ENCODE measurements around the gene SLC16A14. TPM values are rescaled to one million over a fixed set of nuclear protein-coding genes. Genes with fewer than 3 reads are reported as not detected.

SLC16A14 gene
- total RNA-seq, 1 donor from 2014 or later: 8.2 TPM

DNA sequence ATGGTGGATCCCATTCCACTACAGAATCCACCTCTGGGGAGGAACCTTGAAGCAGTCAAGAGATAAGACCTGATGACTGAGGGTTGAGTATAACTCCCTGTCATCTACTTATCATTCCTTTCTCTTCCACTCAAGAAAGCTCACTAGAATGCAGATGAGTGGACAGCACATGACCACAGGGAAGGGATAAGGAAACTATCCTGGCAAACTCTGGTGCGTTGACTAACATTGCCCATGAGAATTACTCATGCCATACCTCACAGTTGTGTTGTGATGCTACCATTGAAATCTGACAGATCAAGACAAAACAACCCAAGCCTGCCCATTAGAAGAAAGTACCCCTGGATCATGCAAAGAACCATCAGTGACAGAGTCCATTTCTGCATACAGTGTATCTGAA is 26.5 kb downstream of the SLC16A14 start:
- no peak for DNase-seq

DNA sequence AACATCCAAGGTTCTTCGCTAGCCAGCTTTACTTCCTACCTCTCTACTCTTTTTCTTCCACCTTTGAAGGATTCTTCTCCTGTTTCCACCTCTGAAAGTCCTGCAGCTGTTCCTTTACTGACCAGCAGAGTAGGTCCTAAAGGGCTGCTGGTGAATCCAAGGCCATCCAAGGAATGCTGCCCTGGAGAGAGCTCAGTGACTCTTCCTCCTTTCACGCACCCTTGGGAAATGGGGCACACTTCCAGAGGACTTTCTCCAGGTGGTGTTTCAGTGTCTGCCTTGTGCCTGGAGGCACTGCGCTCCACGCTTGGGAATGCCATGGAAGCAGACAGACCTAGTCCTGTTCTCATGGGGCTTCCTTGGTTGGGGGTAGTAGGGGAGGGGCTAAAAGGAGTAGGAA is 45.4 kb downstream of the SLC16A14 start:
- no peak for DNase-seq

- DNase-seq: no peak
Measured at GRCh38 chr2:230019742-230020141, 49.0 kb downstream of the SLC16A14 start.

GRCh38 chr2:230018153-230018552 is 50.6 kb downstream of the SLC16A14 start:
- no peak for DNase-seq

- DNase-seq: no peak
Measured at GRCh38 chr2:230016844-230017243, 51.9 kb downstream of the SLC16A14 start.

DNA sequence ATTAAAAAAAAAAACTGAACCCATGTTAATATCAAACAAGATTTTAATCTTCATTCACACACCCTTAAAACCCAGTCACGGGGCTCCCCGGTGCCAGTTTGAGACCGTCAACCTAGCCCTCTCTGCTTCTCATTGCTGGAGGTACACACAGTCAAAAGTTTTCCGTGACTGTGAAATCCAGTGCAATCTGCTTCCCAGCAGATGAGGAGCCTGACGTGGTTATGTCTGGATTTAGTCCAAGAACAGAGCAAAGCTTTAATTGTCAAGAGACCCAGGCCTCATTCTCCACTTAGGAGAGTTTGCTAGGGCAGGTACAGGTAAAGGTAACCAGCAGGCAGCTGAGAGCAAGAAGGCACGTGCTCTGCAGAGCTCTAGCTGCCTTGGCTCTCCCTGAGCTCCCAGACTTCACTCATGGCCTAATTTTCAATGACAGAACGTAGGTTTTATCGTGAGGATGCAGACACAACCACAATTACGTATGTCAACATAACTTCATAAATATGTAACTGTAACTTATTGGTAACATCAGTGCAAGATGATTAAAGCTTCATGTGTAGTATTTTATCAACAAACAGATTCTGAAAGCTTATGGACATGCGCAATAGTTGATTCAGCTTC is 56.3 kb downstream of the SLC16A14 start:
- peak; percentile 40 for DNase-seq

DNA sequence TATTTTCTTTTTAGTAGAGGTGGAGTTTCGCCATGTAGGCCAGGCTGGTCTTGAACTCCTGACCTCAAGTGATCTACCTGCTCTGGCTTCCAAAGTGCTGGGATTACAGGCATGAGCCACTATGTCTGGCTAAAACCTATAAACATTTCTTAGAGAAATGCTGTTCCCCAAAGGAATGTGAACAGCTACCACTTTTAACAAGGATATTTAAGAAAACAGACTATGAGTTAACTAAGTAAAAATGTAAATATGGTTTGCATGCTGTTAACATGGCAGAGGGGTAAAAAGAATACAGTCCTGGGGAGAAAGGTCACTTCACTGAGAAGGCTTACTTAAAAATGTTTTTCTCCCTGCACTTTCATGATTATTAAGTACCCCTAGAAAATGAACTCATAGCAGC is 57.1 kb downstream of the SLC16A14 start:
- DNase-seq: no peak

- DNase-seq: no peak
Measured at GRCh38 chr2:230010501-230010900, 58.2 kb downstream of the SLC16A14 start.

DNA sequence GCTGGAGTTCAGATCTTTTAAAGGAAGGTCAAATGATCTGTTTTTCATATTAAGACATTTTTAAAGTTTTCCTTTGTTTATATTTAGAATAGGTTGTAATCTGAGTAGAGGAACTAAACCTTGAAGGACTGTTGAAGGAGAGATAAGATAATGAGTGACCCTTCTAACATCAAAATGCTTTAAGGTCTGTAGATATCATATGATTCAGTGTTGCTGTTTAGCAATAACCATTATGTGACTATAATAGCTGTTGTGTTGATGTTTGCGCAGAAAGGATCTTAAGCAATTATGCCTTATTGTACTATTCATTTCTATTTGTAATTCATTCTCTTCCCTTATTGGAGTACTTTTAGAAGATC is 60.0 kb downstream of the SLC16A14 start:
- no peak for DNase-seq

DNA sequence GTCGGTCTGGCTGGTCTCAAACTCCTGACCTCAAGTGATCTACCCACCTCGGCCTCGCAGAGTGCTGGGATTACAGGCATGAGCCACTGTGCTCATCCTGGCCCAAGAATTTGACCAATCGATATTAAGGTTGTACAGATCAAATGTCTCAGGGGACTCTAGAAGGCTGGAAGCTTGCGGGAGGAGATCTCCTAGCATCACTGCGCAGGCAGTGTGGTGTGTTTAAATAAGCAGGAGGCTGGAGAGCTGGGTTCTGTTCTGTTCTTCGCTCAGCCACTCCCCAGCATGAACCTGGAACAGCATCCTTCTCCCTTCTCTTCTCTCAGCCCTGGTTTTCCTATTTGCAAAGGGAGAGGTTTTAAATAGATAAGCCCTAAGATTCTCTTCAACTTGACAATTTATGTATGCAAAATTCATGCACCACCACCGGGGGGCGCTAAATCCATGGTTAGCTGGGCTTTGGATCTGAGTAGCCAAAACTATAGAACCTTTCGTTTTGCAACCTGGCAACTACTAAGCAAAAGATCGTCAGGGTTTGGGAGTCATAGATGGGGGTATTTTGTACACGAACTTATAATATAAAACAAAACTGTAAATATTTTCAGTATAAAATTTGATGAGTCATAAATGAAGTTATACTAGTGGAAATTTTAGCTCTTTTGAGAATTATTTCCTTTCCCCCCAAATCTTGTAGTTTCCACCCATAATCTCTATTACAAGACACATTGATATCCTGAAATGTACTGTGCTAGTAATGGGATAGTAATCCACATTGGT is 60.6 kb downstream of the SLC16A14 start:
- no peak for DNase-seq

GRCh38 chr2:230000118-230000841 is 68.4 kb downstream of the SLC16A14 start:
- no peak for DNase-seq

GRCh38 chr2:229997565-229997964 is 71.2 kb downstream of the SLC16A14 start:
- DNase-seq: no peak

DNA sequence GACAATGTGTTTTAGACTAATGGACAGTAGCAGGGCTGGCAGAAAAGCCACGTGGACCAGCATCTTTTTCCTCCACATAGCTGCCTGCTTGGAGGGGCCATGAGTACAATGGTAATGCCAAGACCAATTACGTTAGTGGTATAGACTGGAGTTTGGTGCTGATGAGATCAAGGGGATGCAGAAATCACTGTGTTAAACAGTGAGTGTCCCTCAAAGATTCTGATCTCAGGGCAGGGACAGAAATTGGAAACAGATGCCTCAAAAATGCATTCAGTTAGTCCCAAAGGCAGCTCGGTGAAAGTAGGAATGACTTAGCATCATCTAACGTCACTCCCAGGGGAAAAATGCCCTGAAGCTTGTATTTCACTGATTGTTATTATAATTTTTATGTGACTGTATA is 72.4 kb downstream of the SLC16A14 start:
- no peak for DNase-seq

DNA sequence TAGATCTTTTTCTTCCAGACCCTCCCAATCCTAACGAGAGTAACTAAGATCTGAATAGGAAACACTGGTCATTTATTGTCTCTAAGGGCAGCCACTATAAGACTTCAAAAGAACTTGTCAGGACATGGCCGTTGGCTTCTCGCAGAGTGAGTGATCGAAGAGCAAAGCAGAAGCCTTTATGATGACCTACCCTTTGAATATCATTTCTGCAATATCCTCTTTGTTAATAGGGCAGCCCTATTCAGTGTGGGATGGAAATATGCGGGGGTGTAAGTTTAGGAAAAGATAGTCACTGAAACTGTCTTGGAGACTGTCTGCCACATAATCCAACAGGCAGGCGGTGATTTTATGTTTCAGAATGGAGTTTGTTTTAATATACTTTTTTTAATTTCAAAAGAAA is 75.5 kb downstream of the SLC16A14 start:
- DNase-seq: no peak

Small RNA genes lying within 50 kb of the gene (small RNA-seq; reads per million reads assigned to genes)
- not detected for gene RNY4P19 (ENCODE audit: low replicate concordance)

Other genes with a start within 250 kb of the SLC16A14 start
- 226 TPM for gene TRIP12, start 146.9 kb downstream of the SLC16A14 start, total RNA-seq
- gene FBXO36, start 146.4 kb downstream of the SLC16A14 start, total RNA-seq: 4.5 TPM
- gene SP110, start 151.1 kb upstream of the SLC16A14 start, total RNA-seq: 12.2 TPM
- 0.49 TPM for gene SP140, start 156.8 kb upstream of the SLC16A14 start, total RNA-seq